Vagina (tissue), 2 donors: ENCODE results near the gene WDR12.

Experiments used
- CTCF ChIP-seq, 3 experiments: fragments of 450-650 bp in 2 of 3; fragments of 200-600 bp in 1 of 3; sonication (generic) in 1 of 3; IDR thresholded peaks; one replicate each; pipeline ENCODE4 v1.5.1; 2017 to 2019; ENCODE audit warnings: antibody characterized with exemption in 3 of 3, mild to moderate bottlenecking in 2 of 3, moderate library complexity in 2 of 3
- POLR2A ChIP-seq, 2 donors: fragments of 450-650 bp; IDR thresholded peaks; one replicate each; pipeline ENCODE4 v1.6.1; 2017; ENCODE audit warnings: antibody characterized with exemption in 2 of 2, mild to moderate bottlenecking in 2 of 2, moderate library complexity in 2 of 2
- POLR2AphosphoS5 ChIP-seq, 2 donors: sonication (generic); formaldehyde crosslinking; IDR thresholded peaks; one replicate each; pipeline ENCODE4 v1.9.0; 2017; ENCODE audit warnings: antibody characterized with exemption in 2 of 2, mild to moderate bottlenecking in 2 of 2, low read depth in 1 of 2; ENCODE audit not compliant: insufficient read depth in 1 of 2

GRCh38 chr2:202861987-202862386 is 49.5 kb downstream of the WDR12 start:
- TF ChIP-seq CTCF (IDR thresholded peaks at IDR 0.05) (no peak), POLR2A (IDR thresholded peaks at IDR 0.05) (no peak), POLR2AphosphoS5 (IDR thresholded peaks at IDR 0.05; ENCODE audit: insufficient read depth in 1 of 2, low read depth in 1 of 2) (no peak)
